GM12873 (cell line): Measurements from ENCODE around the gene OR4B1.

ENCODE experiments used
- CTCF ChIP-seq: IDR thresholded peaks from 2 replicates; pipeline ENCODE4 v1.5.1; 2012; ENCODE audit warnings: low read depth, mild to moderate bottlenecking, moderate library complexity, low read length, control low read depth; ENCODE audit not compliant: insufficient read depth; ENCODE audit errors: missing control alignments

Gene OR4B1

GRCh38 chr11:48210052-48210451, 6.6 kb upstream of the OR4B1 start:
- TF ChIP-seq CTCF: peak; percentile 33

- no peak for TF ChIP-seq CTCF
These were observed 12.2 kb downstream of the OR4B1 start for GRCh38 chr11:48228761-48229160.

GRCh38 chr11:48237727-48238126, 21.1 kb downstream of the OR4B1 start:
- TF ChIP-seq CTCF: no peak

- TF ChIP-seq CTCF: no peak
These were observed 25.9 kb downstream of the OR4B1 start for GRCh38 chr11:48242501-48242900.

- no peak for TF ChIP-seq CTCF
These were observed 28.2 kb downstream of the OR4B1 start, which contains the start of gene OR4X2 for GRCh38 chr11:48244804-48245203. Gene OR4X2 (plus strand): TSS chr11:48245104. CDS start chr11:48245104, 0 bp downstream.

GRCh38 chr11:48248902-48249301, 32.3 kb downstream of the OR4B1 start:
- TF ChIP-seq CTCF: no peak

- TF ChIP-seq CTCF: no peak
These were observed 45.0 kb downstream of the OR4B1 start for GRCh38 chr11:48261600-48261999.
